WTC11 (cell line): ENCODE results near the gene TEX54. TPM values are rescaled to one million over a fixed set of nuclear protein-coding genes. Genes with fewer than 3 reads are reported as not detected.

ENCODE experiments used
- ATAC-seq: fragments of 200-7000 bp; cut with Tn5 transposase; 2 replicates; pipeline ENCODE4 v1.10.0; 2021; ENCODE audit warnings: mild to moderate bottlenecking, moderate library complexity
- CTCF ChIA-PET: fragments of 300-600 bp; sonication (Branson Sonifier 250); formaldehyde crosslinking; loops from one replicate; lab custom pipeline; 2021; ENCODE audit warnings: antibody characterized with exemption; lab: Charles Lee
- POLR2A ChIA-PET: fragments of 350-600 bp; sonication (Branson Sonifier 250); formaldehyde crosslinking; loops from one replicate; lab custom pipeline; 2021; ENCODE audit warnings: antibody characterized with exemption; lab: Charles Lee
- DNase-seq: peaks from one replicate; pipeline ENCODE4 v3.0.0; 2021; ENCODE audit warnings: low spot score
- H3K27ac Mint-ChIP-seq: 2 replicates; pipeline ENCODE4 v1.8.0; 2021; ENCODE audit warnings: mixed read lengths
- H3K27me3 Mint-ChIP-seq: 2 replicates; pipeline ENCODE4 v1.8.0; 2021; ENCODE audit warnings: low read depth, mild to moderate bottlenecking, moderate library complexity, mixed read lengths
- H3K36me3 Mint-ChIP-seq: 2 replicates; pipeline ENCODE4 v1.8.0; 2021; ENCODE audit warnings: mixed read lengths
- H3K4me1 Mint-ChIP-seq: 2 replicates; pipeline ENCODE4 v1.8.0; 2022; ENCODE audit warnings: mixed read lengths
- H3K4me3 Mint-ChIP-seq: 2 replicates; pipeline ENCODE4 v1.8.0; 2021; ENCODE audit warnings: mild to moderate bottlenecking, moderate library complexity, mixed read lengths
- H3K9me3 Mint-ChIP-seq: 2 replicates; pipeline ENCODE4 v1.8.0; 2021; ENCODE audit warnings: mixed read lengths
- CDX4 ChIP-seq: fragments of 250-450 bp; sonication (Bioruptor Pico); IDR thresholded peaks from 2 replicates; pipeline ENCODE4 v1.9.0; 2021; ENCODE audit warnings: moderate library complexity, mild to moderate bottlenecking, inconsistent platforms, borderline replicate concordance
- CREM ChIP-seq: sonication (generic); formaldehyde crosslinking; IDR thresholded peaks from 2 replicates; pipeline ENCODE4 v1.8.1; 2022; ENCODE audit warnings: mild to moderate bottlenecking, missing genetic modification reagents, moderate library complexity
- CTCF ChIP-seq: fragments of 200-600 bp; IDR thresholded peaks from 2 replicates; pipeline ENCODE4 v1.8.0; 2022; ENCODE audit warnings: antibody characterized with exemption
- E2F5 ChIP-seq: sonication (generic); formaldehyde crosslinking; IDR thresholded peaks from 2 replicates; pipeline ENCODE4 v1.8.1; 2022; ENCODE audit warnings: mild to moderate bottlenecking, moderate library complexity, missing genetic modification reagents
- FOXK1 ChIP-seq: sonication (generic); formaldehyde crosslinking; IDR thresholded peaks from 2 replicates; pipeline ENCODE4 v1.8.0; 2022; ENCODE audit warnings: mild to moderate bottlenecking, moderate library complexity, missing genetic modification reagents
- GTF2I ChIP-seq: fragments of 250-450 bp; sonication (Bioruptor Pico); conservative IDR thresholded peaks from 2 replicates; pipeline ENCODE4 v1.4.0; 2021; ENCODE audit warnings: mild to moderate bottlenecking
- IRF1 ChIP-seq: sonication (generic); formaldehyde crosslinking; IDR thresholded peaks from 2 replicates; pipeline ENCODE4 v1.8.0; 2023; ENCODE audit warnings: missing genetic modification reagents
- JAZF1 ChIP-seq: fragments of 250-450 bp; sonication (Bioruptor Pico); IDR thresholded peaks from 2 replicates; pipeline ENCODE4 v1.9.0; 2021; ENCODE audit warnings: moderate library complexity, mild to moderate bottlenecking, inconsistent platforms
- MXD4 ChIP-seq: fragments of 250-450 bp; sonication (Bioruptor Pico); IDR thresholded peaks from 2 replicates; pipeline ENCODE4 v1.8.0; 2021; ENCODE audit warnings: mild to moderate bottlenecking, moderate library complexity, borderline replicate concordance
- NFE2L1 ChIP-seq: sonication (generic); formaldehyde crosslinking; IDR thresholded peaks from 2 replicates; pipeline ENCODE4 v1.8.1; 2023; ENCODE audit warnings: missing genetic modification reagents
- RELA ChIP-seq: sonication (generic); formaldehyde crosslinking; IDR thresholded peaks from 2 replicates; pipeline ENCODE4 v1.8.1; 2022; ENCODE audit warnings: missing genetic modification reagents, mild to moderate bottlenecking, borderline replicate concordance
- SOX15 ChIP-seq: fragments of 250-450 bp; sonication (Bioruptor Pico); IDR thresholded peaks from 2 replicates; pipeline ENCODE4 v1.9.0; 2021; ENCODE audit warnings: mild to moderate bottlenecking
- ZBTB21 ChIP-seq: sonication (generic); formaldehyde crosslinking; IDR thresholded peaks from 2 replicates; pipeline ENCODE4 v1.8.1; 2023; ENCODE audit warnings: mild to moderate bottlenecking, missing genetic modification reagents, borderline replicate concordance
- ZMAT4 ChIP-seq: fragments of 250-450 bp; sonication (Bioruptor Pico); IDR thresholded peaks from 2 replicates; pipeline ENCODE4 v1.9.0; 2021; ENCODE audit warnings: mild to moderate bottlenecking
- ZNF121 ChIP-seq: sonication (generic); formaldehyde crosslinking; IDR thresholded peaks from 2 replicates; pipeline ENCODE4 v1.8.0; 2023; ENCODE audit warnings: missing genetic modification reagents
- ZNF396 ChIP-seq: fragments of 250-450 bp; sonication (Bioruptor Pico); IDR thresholded peaks from 2 replicates; pipeline ENCODE4 v1.8.0; 2021; ENCODE audit warnings: mild to moderate bottlenecking, moderate library complexity, borderline replicate concordance
- ZNF416 ChIP-seq: fragments of 250-450 bp; sonication (Bioruptor Pico); IDR thresholded peaks from 2 replicates; pipeline ENCODE4 v1.9.0; 2021; ENCODE audit warnings: mild to moderate bottlenecking, inconsistent platforms
- ZNF512 ChIP-seq: sonication (generic); formaldehyde crosslinking; IDR thresholded peaks from 2 replicates; pipeline ENCODE4 v1.8.1; 2022; ENCODE audit warnings: missing genetic modification reagents, borderline replicate concordance
- ZNF532 ChIP-seq: fragments of 250-450 bp; sonication (Bioruptor Pico); IDR thresholded peaks from 2 replicates; pipeline ENCODE4 v1.9.0; 2021; ENCODE audit warnings: mild to moderate bottlenecking, borderline replicate concordance
- ZNF671 ChIP-seq: fragments of 250-450 bp; sonication (Bioruptor Pico); IDR thresholded peaks from 2 replicates; pipeline ENCODE4 v1.8.0; 2021; ENCODE audit warnings: mild to moderate bottlenecking
- total RNA-seq: library from RNA; stranded (reverse); gene quantifications from 3 replicates; pipeline ENCODE4 v1.2.3, GENCODE V29; 2021

Gene TEX54
- total RNA-seq, 1 experiment from 2014 or later: not detected

- TF ChIP-seq ZNF512 (CRISPR knock-in tag) (no peak), SOX15 (CRISPR knock-in tag) (no peak), GTF2I (CRISPR knock-in tag) (no peak), ZNF396 (CRISPR knock-in tag) (no peak), ZNF532 (no peak), ZMAT4 (no peak), ZNF671 (CRISPR knock-in tag) (no peak)
Observed at GRCh38 chr11:62816557-62816956, 16.1 kb downstream of the TEX54 start (continued).

- no peak overlapping the region for H3K27ac Mint-ChIP-seq
- DNase-seq: no peak
- ATAC-seq: no peak
- ChIA-PET POLR2A (interaction anchor here (0.6 to 0.7 kb wide), 2 partner anchors 132 to 416 kb away, joined by 3 to 6 read pairs; no protein-coding TSS in a partner anchor), CTCF (no interaction called here)
- no peaks in the 10 kb centered on the region for H3K9me3 Mint-ChIP-seq
- no peaks in the 10 kb centered on the region for H3K36me3 Mint-ChIP-seq
- H3K4me3 Mint-ChIP-seq: no peak overlapping the region
- H3K27me3 Mint-ChIP-seq: no peaks in the 10 kb centered on the region
- peaks cover 4% of the 10 kb centered on the region for H3K4me1 Mint-ChIP-seq
- no peak for TF ChIP-seq CREM
- TF ChIP-seq ZNF416 (CRISPR knock-in tag): no peak
- TF ChIP-seq CDX4: no peak
- TF ChIP-seq CTCF: no peak
- TF ChIP-seq FOXK1: no peak
- no peak for TF ChIP-seq MXD4
- no peak for TF ChIP-seq ZNF121
- no peak for TF ChIP-seq JAZF1 (CRISPR knock-in tag)
- no peak for TF ChIP-seq ZBTB21 (CRISPR knock-in tag)
- TF ChIP-seq IRF1 (CRISPR knock-in tag): no peak
- TF ChIP-seq E2F5 (CRISPR knock-in tag): no peak
- no peak for TF ChIP-seq RELA (CRISPR knock-in tag)
- no peak for TF ChIP-seq NFE2L1
Observed at GRCh38 chr11:62811659-62812058, 21.0 kb downstream of the TEX54 start.
